HepG2 (cell line): ENCODE results near the gene TOR1AIP1. TPM values are rescaled to one million over a fixed set of nuclear protein-coding genes. Genes with fewer than 3 reads are reported as not detected.

Experiments used
- AGO1 ChIP-seq: fragments of 200-400 bp; formaldehyde crosslinking; IDR thresholded peaks from 2 replicates; pipeline ENCODE4 v1.6.1; 2017; ENCODE audit warnings: mild to moderate bottlenecking, low read depth, low read length, moderate library complexity; ENCODE audit not compliant: poor library complexity, severe bottlenecking
- BHLHE40 ChIP-seq: IDR thresholded peaks from 2 replicates; pipeline ENCODE4 v1.6.1; 2011; ENCODE audit warnings: low read length, improper control_type of control experiment
- DPF2 ChIP-seq: sonication (generic); formaldehyde crosslinking; IDR thresholded peaks from 2 replicates; pipeline ENCODE4 v1.4.0; 2020; ENCODE audit warnings: mild to moderate bottlenecking, low read depth, missing genetic modification reagents, borderline replicate concordance
- GATAD2A ChIP-seq: IDR thresholded peaks from 2 replicates; pipeline ENCODE4 v1.6.1; 2016
- JARID2 ChIP-seq: sonication (generic); formaldehyde crosslinking; IDR thresholded peaks from 2 replicates; pipeline ENCODE4 v1.8.1; 2023; ENCODE audit warnings: missing genetic modification reagents, inconsistent platforms; ENCODE audit not compliant: insufficient replicate concordance
- KLF16 ChIP-seq, 2 experiments: sonication (generic) in 1 of 2; formaldehyde crosslinking in 1 of 2; IDR thresholded peaks; 2 replicates each; pipeline versions ENCODE4 v1.6.1 to v1.8.0; 2016 to 2023; ENCODE audit warnings: missing genetic modification reagents in 2 of 2, missing compliant biosample characterization in 1 of 2
- NFE2L1 ChIP-seq: sonication (generic); formaldehyde crosslinking; IDR thresholded peaks from 2 replicates; pipeline ENCODE4 v1.4.0; 2020; ENCODE audit warnings: missing genetic modification reagents, mild to moderate bottlenecking, borderline replicate concordance
- POGZ ChIP-seq: sonication (generic); formaldehyde crosslinking; IDR thresholded peaks from 2 replicates; pipeline ENCODE4 v1.4.0; 2020; ENCODE audit warnings: mild to moderate bottlenecking, missing genetic modification reagents
- SOX6 ChIP-seq, 2 experiments: fragments of 450-650 bp in 1 of 2; sonication (generic) in 1 of 2; formaldehyde crosslinking in 1 of 2; IDR thresholded peaks; 2 replicates each; pipeline versions ENCODE4 v1.4.0 to v1.6.1; 2017 to 2020; ENCODE audit warnings: antibody characterized with exemption in 1 of 2, mild to moderate bottlenecking in 1 of 2, missing genetic modification reagents in 1 of 2
- ZNF260 ChIP-seq: sonication (generic); formaldehyde crosslinking; IDR thresholded peaks from 2 replicates; pipeline ENCODE4 v1.4.0; 2020; ENCODE audit warnings: missing genetic modification reagents, low read depth, mild to moderate bottlenecking, borderline replicate concordance
- ZNF33B ChIP-seq: sonication (generic); formaldehyde crosslinking; IDR thresholded peaks from 2 replicates; pipeline ENCODE4 v1.5.1; 2020; ENCODE audit warnings: mild to moderate bottlenecking, missing genetic modification reagents
- ZNF496 ChIP-seq: sonication (generic); formaldehyde crosslinking; IDR thresholded peaks from 2 replicates; pipeline ENCODE4 v1.8.1; 2023; ENCODE audit warnings: mild to moderate bottlenecking, moderate library complexity, missing genetic modification reagents; ENCODE audit not compliant: insufficient replicate concordance
- ZNF510 ChIP-seq: sonication (generic); formaldehyde crosslinking; IDR thresholded peaks from 2 replicates; pipeline ENCODE4 v1.4.0; 2020; ENCODE audit warnings: low read depth, mild to moderate bottlenecking, missing genetic modification reagents
- ZSCAN22 ChIP-seq: sonication (generic); formaldehyde crosslinking; IDR thresholded peaks from 2 replicates; pipeline ENCODE4 v1.4.0; 2020; ENCODE audit warnings: mild to moderate bottlenecking, missing genetic modification reagents
- polyA plus RNA-seq, 8 experiments: library from polyadenylated mRNA; depleted of rRNA in 3 of 8; stranded (reverse) in 7 of 8; unstranded in 1 of 8; fragments of >200 nt; fragmentation: Illumina TruSeq in 4 of 8; extraction: Trizol in 4 of 8; gene quantifications; 2 replicates each; pipeline versions ENCODE4 v1.2.1 to v1.2.3, GENCODE V29; 2011 to 2016; ENCODE audit warnings: low read depth in 4 of 8, missing spikeins in 1 of 8, mixed read lengths in 1 of 8; ENCODE audit not compliant: insufficient read depth in 1 of 8
- total RNA-seq, 5 experiments: library from RNA; depleted of rRNA; stranded (reverse); fragments of >200 nt; fragmentation: Illumina TruSeq; extraction: Trizol; gene quantifications; 2 replicates each; pipeline ENCODE4 v1.2.3, GENCODE V29; 2016; ENCODE audit warnings: low read depth in 1 of 5
- TF ChIP-seq, protein P1 (sequence below): sonication (generic); formaldehyde crosslinking; IDR thresholded peaks from 2 replicates; pipeline ENCODE4 v1.4.0; 2020; ENCODE audit warnings: mild to moderate bottlenecking, missing genetic modification reagents, borderline replicate concordance
- TF ChIP-seq, protein P2 (sequence below): sonication (generic); formaldehyde crosslinking; IDR thresholded peaks from 2 replicates; pipeline ENCODE4 v1.5.0; 2020; ENCODE audit warnings: missing genetic modification reagents
- TF ChIP-seq, protein P3 (sequence below): sonication (generic); formaldehyde crosslinking; IDR thresholded peaks from 2 replicates; pipeline ENCODE4 v1.5.1; 2020; ENCODE audit warnings: mild to moderate bottlenecking, missing genetic modification reagents, moderate library complexity
- TF ChIP-seq, protein P4 (sequence below): sonication (generic); formaldehyde crosslinking; conservative IDR thresholded peaks from 2 replicates; pipeline ENCODE4 v1.4.0; 2020; ENCODE audit warnings: missing genetic modification reagents

The TOR1AIP1 gene
- total and polyA plus RNA-seq, 2 of the 13 experiments (the other 11 are each of a cell fraction or from before 2014, with no cell fraction given) = 15.6 to 29.0 TPM

DNA sequence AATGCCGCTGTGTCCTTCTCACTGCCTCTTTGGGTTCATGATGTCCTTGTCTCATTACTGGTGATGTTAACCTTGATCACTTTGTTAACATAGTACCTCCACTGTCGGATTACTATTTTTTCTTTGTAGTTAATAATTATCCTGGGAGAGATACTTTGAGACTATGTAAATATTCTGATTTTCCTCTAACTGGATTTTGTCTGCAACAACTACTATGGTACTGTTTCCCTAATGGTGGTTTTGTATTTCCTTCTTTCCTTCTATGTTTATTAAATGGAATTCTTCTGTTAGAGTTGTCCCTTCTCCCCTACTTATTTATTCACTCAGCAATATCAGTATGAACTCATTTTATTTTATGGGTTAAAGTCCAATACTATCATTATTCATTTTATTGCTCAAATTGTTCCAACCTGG, 8.6 kb upstream of the TOR1AIP1 start (continued):
- TF ChIP-seq, protein P1, sequence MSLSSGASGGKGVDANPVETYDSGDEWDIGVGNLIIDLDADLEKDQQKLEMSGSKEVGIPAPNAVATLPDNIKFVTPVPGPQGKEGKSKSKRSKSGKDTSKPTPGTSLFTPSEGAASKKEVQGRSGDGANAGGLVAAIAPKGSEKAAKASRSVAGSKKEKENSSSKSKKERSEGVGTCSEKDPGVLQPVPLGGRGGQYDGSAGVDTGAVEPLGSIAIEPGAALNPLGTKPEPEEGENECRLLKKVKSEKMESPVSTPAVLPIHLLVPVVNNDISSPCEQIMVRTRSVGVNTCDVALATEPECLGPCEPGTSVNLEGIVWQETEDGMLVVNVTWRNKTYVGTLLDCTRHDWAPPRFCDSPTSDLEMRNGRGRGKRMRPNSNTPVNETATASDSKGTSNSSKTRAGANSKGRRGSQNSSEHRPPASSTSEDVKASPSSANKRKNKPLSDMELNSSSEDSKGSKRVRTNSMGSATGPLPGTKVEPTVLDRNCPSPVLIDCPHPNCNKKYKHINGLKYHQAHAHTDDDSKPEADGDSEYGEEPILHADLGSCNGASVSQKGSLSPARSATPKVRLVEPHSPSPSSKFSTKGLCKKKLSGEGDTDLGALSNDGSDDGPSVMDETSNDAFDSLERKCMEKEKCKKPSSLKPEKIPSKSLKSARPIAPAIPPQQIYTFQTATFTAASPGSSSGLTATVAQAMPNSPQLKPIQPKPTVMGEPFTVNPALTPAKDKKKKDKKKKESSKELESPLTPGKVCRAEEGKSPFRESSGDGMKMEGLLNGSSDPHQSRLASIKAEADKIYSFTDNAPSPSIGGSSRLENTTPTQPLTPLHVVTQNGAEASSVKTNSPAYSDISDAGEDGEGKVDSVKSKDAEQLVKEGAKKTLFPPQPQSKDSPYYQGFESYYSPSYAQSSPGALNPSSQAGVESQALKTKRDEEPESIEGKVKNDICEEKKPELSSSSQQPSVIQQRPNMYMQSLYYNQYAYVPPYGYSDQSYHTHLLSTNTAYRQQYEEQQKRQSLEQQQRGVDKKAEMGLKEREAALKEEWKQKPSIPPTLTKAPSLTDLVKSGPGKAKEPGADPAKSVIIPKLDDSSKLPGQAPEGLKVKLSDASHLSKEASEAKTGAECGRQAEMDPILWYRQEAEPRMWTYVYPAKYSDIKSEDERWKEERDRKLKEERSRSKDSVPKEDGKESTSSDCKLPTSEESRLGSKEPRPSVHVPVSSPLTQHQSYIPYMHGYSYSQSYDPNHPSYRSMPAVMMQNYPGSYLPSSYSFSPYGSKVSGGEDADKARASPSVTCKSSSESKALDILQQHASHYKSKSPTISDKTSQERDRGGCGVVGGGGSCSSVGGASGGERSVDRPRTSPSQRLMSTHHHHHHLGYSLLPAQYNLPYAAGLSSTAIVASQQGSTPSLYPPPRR (CRISPR knock-in tag) = no peak
- TF ChIP-seq ZNF496 (CRISPR knock-in tag) (no peak), KLF16 (CRISPR knock-in tag; IDR thresholded peaks at IDR 0.05) (no peak), ZSCAN22 (peak; percentile 96), NFE2L1 (CRISPR knock-in tag) (no peak), GATAD2A (CRISPR knock-in tag) (0 out of 2 replicates have a peak, but pooled peaks have one; percentile 31), POGZ (CRISPR knock-in tag) (no peak), SOX6 (IDR thresholded peaks at IDR 0.05) (no peak), SOX6 (CRISPR knock-in tag; IDR thresholded peaks at IDR 0.05) (peak; percentile 18; the same call in 1 of the 2 replicates), ZNF510 (no peak), ZNF33B (CRISPR knock-in tag) (no peak), DPF2 (no peak), ZNF260 (no peak), BHLHE40 (no peak), JARID2 (CRISPR knock-in tag) (no peak), AGO1 (no peak)
- TF ChIP-seq, protein P2, sequence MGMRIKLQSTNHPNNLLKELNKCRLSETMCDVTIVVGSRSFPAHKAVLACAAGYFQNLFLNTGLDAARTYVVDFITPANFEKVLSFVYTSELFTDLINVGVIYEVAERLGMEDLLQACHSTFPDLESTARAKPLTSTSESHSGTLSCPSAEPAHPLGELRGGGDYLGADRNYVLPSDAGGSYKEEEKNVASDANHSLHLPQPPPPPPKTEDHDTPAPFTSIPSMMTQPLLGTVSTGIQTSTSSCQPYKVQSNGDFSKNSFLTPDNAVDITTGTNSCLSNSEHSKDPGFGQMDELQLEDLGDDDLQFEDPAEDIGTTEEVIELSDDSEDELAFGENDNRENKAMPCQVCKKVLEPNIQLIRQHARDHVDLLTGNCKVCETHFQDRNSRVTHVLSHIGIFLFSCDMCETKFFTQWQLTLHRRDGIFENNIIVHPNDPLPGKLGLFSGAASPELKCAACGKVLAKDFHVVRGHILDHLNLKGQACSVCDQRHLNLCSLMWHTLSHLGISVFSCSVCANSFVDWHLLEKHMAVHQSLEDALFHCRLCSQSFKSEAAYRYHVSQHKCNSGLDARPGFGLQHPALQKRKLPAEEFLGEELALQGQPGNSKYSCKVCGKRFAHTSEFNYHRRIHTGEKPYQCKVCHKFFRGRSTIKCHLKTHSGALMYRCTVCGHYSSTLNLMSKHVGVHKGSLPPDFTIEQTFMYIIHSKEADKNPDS (CRISPR knock-in tag) = no peak
- TF ChIP-seq, protein P3, sequence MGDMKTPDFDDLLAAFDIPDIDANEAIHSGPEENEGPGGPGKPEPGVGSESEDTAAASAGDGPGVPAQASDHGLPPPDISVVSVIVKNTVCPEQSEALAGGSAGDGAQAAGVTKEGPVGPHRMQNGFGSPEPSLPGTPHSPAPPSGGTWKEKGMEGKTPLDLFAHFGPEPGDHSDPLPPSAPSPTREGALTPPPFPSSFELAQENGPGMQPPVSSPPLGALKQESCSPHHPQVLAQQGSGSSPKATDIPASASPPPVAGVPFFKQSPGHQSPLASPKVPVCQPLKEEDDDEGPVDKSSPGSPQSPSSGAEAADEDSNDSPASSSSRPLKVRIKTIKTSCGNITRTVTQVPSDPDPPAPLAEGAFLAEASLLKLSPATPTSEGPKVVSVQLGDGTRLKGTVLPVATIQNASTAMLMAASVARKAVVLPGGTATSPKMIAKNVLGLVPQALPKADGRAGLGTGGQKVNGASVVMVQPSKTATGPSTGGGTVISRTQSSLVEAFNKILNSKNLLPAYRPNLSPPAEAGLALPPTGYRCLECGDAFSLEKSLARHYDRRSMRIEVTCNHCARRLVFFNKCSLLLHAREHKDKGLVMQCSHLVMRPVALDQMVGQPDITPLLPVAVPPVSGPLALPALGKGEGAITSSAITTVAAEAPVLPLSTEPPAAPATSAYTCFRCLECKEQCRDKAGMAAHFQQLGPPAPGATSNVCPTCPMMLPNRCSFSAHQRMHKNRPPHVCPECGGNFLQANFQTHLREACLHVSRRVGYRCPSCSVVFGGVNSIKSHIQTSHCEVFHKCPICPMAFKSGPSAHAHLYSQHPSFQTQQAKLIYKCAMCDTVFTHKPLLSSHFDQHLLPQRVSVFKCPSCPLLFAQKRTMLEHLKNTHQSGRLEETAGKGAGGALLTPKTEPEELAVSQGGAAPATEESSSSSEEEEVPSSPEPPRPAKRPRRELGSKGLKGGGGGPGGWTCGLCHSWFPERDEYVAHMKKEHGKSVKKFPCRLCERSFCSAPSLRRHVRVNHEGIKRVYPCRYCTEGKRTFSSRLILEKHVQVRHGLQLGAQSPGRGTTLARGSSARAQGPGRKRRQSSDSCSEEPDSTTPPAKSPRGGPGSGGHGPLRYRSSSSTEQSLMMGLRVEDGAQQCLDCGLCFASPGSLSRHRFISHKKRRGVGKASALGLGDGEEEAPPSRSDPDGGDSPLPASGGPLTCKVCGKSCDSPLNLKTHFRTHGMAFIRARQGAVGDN (CRISPR knock-in tag) = no peak
- TF ChIP-seq, protein P4, sequence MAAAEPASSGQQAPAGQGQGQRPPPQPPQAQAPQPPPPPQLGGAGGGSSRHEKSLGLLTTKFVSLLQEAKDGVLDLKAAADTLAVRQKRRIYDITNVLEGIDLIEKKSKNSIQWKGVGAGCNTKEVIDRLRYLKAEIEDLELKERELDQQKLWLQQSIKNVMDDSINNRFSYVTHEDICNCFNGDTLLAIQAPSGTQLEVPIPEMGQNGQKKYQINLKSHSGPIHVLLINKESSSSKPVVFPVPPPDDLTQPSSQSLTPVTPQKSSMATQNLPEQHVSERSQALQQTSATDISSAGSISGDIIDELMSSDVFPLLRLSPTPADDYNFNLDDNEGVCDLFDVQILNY (CRISPR knock-in tag) = no peak
